Endodermal cell (in vitro differentiated cells): ENCODE results near the gene LIPN. TPM values are rescaled to one million over a fixed set of nuclear protein-coding genes. Genes with fewer than 3 reads are reported as not detected.

Source experiments
- DNase-seq: peaks from one replicate; pipeline ENCODE4 v3.0.0-alpha.2; 2017
- H3K27ac ChIP-seq: 2 replicates; pipeline ENCODE4 v1.5.1; 2013; ENCODE audit warnings: mild to moderate bottlenecking, low read depth, low read length, moderate library complexity
- H3K27me3 ChIP-seq: 2 replicates; pipeline ENCODE4 v1.6.1; 2013; ENCODE audit warnings: mild to moderate bottlenecking, low read length, moderate library complexity; ENCODE audit not compliant: insufficient read depth, control insufficient read depth, poor library complexity, severe bottlenecking
- H3K36me3 ChIP-seq: 2 replicates; pipeline ENCODE4 v1.7.0; 2013; ENCODE audit warnings: mild to moderate bottlenecking, low read length, moderate library complexity; ENCODE audit not compliant: control insufficient read depth, insufficient read depth
- H3K4me1 ChIP-seq: one replicate; pipeline ENCODE4 v1.7.0; 2013; ENCODE audit warnings: low read length; ENCODE audit not compliant: control insufficient read depth, insufficient read depth
- H3K4me3 ChIP-seq: 2 replicates; pipeline ENCODE4 v1.5.1; 2013; ENCODE audit warnings: mild to moderate bottlenecking, low read length, moderate library complexity
- H3K9ac ChIP-seq: 2 replicates; pipeline ENCODE4 v1.6.1; 2013; ENCODE audit warnings: mild to moderate bottlenecking, low read length, moderate library complexity; ENCODE audit not compliant: poor library complexity, severe bottlenecking; ENCODE audit errors: extremely low read depth
- H3K9me3 ChIP-seq: 2 replicates; pipeline ENCODE4 v1.6.1; 2013; ENCODE audit warnings: mild to moderate bottlenecking, low read length, moderate library complexity; ENCODE audit not compliant: control insufficient read depth
- H3K27ac Mint-ChIP-seq: 2 replicates; pipeline ENCODE4 v1.8.0; 2020; ENCODE audit warnings: mixed read lengths
- H3K27me3 Mint-ChIP-seq: 2 replicates; pipeline ENCODE4 v1.8.0; 2021; ENCODE audit warnings: mild to moderate bottlenecking, mixed read lengths; ENCODE audit not compliant: insufficient read depth
- H3K36me3 Mint-ChIP-seq: 2 replicates; pipeline ENCODE4 v1.8.0; 2020; ENCODE audit warnings: low read depth, mixed read lengths
- H3K4me1 Mint-ChIP-seq: 2 replicates; pipeline ENCODE4 v1.8.0; 2020; ENCODE audit warnings: mixed read lengths
- H3K4me3 Mint-ChIP-seq: 2 replicates; pipeline ENCODE4 v1.8.0; 2020; ENCODE audit warnings: mild to moderate bottlenecking, moderate library complexity, mixed read lengths
- H3K9me3 Mint-ChIP-seq: 2 replicates; pipeline ENCODE4 v1.8.0; 2020; ENCODE audit warnings: mild to moderate bottlenecking, mixed read lengths
- WGBS, 2 experiments: methylation state at CpG; one replicate each; pipeline versions ENCODE4 v1.1.5 to v1.1.7; 2013; ENCODE audit warnings: missing lambda C conversion rate in 2 of 2, mixed read lengths in 1 of 2; ENCODE audit not compliant: insufficient coverage in 1 of 2, insufficient read length in 1 of 2; 5-methylcytosine and 5-hydroxymethylcytosine counted together
- total RNA-seq, 2 donors: library from RNA; stranded (reverse); fragmentation: NEBNext Ultra II Directional in 1 of 2; extraction: Animal tissue kit (Norgen Biotek cat#: 25700) in 1 of 2; gene quantifications; 2 replicates in 1 of 2; 3 replicates in 1 of 2; pipeline ENCODE4 v1.2.1, GENCODE V29; 2021
- TF ChIP-seq, protein P1 (sequence below): fragments of 200-600 bp; sonication (generic); conservative IDR thresholded peaks from 2 replicates; pipeline ENCODE4 v1.5.0; 2021; ENCODE audit warnings: antibody characterized with exemption, mild to moderate bottlenecking

Gene LIPN
- total RNA-seq, 2 donors from 2014 or later, result not detected

- Mint-ChIP-seq H3K4me3 (no peak overlapping the region), H3K36me3 (no peaks in the 10 kb centered on the region), H3K27ac (no peak overlapping the region), H3K9me3 (no peaks in the 10 kb centered on the region), H3K27me3 (no peaks in the 10 kb centered on the region), H3K4me1 (no peaks in the 10 kb centered on the region)
- no peaks in the 10 kb centered on the region for H3K9me3 ChIP-seq
- no peak overlapping the region for H3K4me3 ChIP-seq
- H3K9ac ChIP-seq, result no peak overlapping the region
- no peak overlapping the region for H3K27ac ChIP-seq
- no peaks in the 10 kb centered on the region for H3K27me3 ChIP-seq
- H3K4me1 ChIP-seq, result no peaks in the 10 kb centered on the region
- DNase-seq, result no peak
- H3K36me3 ChIP-seq, result no peaks in the 10 kb centered on the region
- TF ChIP-seq, protein P1, sequence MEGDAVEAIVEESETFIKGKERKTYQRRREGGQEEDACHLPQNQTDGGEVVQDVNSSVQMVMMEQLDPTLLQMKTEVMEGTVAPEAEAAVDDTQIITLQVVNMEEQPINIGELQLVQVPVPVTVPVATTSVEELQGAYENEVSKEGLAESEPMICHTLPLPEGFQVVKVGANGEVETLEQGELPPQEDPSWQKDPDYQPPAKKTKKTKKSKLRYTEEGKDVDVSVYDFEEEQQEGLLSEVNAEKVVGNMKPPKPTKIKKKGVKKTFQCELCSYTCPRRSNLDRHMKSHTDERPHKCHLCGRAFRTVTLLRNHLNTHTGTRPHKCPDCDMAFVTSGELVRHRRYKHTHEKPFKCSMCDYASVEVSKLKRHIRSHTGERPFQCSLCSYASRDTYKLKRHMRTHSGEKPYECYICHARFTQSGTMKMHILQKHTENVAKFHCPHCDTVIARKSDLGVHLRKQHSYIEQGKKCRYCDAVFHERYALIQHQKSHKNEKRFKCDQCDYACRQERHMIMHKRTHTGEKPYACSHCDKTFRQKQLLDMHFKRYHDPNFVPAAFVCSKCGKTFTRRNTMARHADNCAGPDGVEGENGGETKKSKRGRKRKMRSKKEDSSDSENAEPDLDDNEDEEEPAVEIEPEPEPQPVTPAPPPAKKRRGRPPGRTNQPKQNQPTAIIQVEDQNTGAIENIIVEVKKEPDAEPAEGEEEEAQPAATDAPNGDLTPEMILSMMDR, result no peak
- WGBS, 2 experiments, result no CpG with 5 or more reads among the region's 3 CpGs
These were observed 22.4 kb downstream of the LIPN start for GRCh38 chr10:88782222-88782621.

DNA sequence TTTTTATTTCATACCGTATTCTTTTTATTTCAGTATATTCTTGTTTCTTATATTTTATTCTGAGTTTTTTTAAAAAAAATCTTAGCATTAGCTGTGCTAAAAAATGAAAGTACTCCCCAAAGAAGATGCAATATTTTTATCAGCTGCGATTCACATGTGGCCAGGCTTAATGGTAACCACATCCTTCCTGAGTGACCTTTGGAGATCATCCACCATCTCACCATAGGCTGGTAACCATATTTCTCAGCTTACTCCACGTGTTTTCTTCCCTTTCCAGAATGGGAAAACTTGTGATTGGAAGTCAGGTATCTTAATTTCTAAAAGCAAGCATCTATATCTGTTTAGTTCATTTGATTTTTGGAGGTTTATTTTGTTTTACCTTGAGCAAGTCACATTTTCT is 23.9 kb downstream of the LIPN start:
- Mint-ChIP-seq H3K9me3 (no peaks in the 10 kb centered on the region), H3K4me1 (no peaks in the 10 kb centered on the region), H3K36me3 (no peaks in the 10 kb centered on the region), H3K4me3 (no peak overlapping the region), H3K27ac (no peak overlapping the region), H3K27me3 (no peaks in the 10 kb centered on the region)
- H3K36me3 ChIP-seq, result no peaks in the 10 kb centered on the region
- DNase-seq, result no peak
- 65 to 100% methylated on average over 1 to 2 of the region's 3 CpGs for WGBS, 2 experiments
- no peak overlapping the region for H3K9ac ChIP-seq
- no peaks in the 10 kb centered on the region for H3K9me3 ChIP-seq
- TF ChIP-seq, protein P1, result no peak
- no peaks in the 10 kb centered on the region for H3K4me1 ChIP-seq
- no peak overlapping the region for H3K27ac ChIP-seq
- H3K4me3 ChIP-seq, result no peak overlapping the region
- H3K27me3 ChIP-seq, result no peaks in the 10 kb centered on the region

DNA sequence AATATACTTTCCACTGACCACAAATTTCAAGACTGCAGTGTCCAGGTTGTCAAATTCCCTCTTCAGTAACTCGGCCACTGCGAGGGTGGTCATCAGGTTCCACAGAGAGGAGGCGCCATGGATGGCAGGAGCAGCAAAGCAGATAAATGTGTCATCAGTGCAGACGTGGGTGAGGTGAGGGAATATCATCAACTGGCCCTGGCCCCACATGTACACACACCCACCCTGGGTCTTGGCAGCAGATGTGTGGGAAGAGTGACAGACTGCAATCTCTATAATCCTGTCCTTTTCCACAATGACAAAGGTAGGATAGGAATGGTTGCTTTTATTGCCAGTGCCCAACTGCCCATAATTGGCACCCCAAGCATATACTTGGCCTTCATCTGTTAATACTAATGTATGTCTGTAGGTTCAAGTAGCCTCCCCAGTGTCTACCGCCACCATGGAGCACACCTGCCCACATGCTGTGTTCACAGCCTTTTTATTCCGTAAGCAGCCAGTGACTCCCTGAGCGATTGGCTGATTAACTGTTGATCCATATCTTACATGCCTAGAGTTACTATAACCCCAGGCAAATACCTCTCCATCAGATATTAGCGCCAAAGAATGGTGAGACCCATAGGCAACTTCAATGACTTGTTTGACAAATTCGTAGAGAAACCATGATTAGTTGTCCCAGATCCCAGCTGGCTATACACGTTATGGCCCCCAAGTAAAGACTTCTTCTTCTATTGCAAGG is 26.4 kb downstream of the LIPN start:
- no peaks in the 10 kb centered on the region for H3K27me3 ChIP-seq
- Mint-ChIP-seq H3K27ac (no peak overlapping the region), H3K4me1 (no peaks in the 10 kb centered on the region), H3K9me3 (no peaks in the 10 kb centered on the region), H3K36me3 (no peaks in the 10 kb centered on the region), H3K4me3 (no peak overlapping the region), H3K27me3 (no peaks in the 10 kb centered on the region)
- H3K9me3 ChIP-seq, result no peaks in the 10 kb centered on the region
- no peak overlapping the region for H3K27ac ChIP-seq
- no peak for DNase-seq
- TF ChIP-seq, protein P1, result no peak
- H3K4me1 ChIP-seq, result no peaks in the 10 kb centered on the region
- no peaks in the 10 kb centered on the region for H3K36me3 ChIP-seq
- 93 to 94% methylated on average over 6 to 10 of the region's 10 CpGs for WGBS, 2 experiments
- H3K9ac ChIP-seq, result no peak overlapping the region
- no peak overlapping the region for H3K4me3 ChIP-seq
